Germinal center (tissue), 1 donor: Measurements from ENCODE around the gene PRRT4.
A peak's percentile ranks its signal among the peaks of the same experiment; 100 is the strongest.

Experiments
- DNase-seq: peaks from one replicate; pipeline ENCODE4 v3.0.0; 2012; ENCODE audit warnings: mixed read lengths, low spot score

The PRRT4 gene

DNA sequence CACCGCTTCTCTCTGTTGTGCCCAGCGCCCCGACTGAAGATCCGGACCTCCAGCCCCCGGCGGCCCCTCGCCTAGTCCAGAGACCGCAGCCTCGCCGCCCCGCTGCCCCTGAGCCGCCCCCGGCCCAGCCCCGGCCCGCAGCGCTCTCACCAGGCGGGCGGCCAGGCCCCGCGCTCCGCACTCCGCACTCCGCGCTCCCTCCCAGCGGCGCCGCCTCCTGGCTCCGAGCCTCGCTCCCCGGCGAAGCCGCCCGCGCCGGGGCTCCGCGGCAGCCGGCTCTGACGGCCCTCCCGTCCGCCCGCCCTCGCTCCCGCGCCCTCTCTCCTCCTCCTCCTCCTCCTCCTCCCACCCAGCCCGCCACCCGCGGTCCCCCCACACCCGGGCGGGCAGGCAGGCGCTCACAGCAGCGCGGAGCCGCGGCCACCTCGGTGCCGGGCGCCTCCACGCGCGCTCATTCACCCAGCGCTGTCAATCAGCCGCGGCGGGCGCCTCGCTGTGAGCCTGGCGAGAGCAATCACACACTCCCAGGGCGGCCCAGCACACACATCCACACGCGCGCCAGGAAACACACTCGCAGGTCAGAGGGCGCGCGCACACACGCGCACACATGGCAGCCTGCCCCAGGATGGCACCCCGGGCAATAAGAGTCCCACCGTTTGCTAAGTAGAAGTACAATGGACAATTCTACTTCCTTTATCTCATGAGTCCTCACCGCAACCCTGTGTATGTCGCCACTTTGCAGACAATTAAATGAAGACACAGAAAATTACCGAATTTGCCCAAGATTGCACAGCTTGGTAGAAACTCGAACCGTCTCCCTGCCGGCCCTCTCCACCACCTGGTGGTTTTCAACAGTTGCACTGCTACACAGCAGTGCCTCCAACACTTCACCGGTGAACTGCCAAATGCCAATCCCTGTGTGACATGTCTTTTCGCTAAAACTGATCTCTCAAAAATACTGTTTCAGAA, at the start of gene PRRT4:
PRRT4 (minus strand) TSS at position 280 of the 969 bp plus-strand sequence.
- peak; percentile 68 for DNase-seq

DNA sequence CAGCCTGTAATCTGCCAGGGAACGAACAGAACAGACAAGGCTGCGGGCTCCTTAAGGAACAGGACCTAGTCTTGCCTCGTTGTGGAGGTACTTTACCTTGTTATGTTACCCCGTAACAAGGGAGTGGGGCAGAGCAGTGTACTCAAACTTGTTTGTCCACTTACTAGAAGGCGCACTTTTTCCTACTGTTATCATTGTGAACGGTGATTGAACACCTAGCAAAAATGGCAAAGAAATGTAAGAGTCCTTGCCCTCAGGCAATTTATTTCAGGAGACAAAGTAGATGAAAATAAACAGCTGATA, 48.9 kb upstream of the PRRT4 start:
- no peak for DNase-seq

DNA sequence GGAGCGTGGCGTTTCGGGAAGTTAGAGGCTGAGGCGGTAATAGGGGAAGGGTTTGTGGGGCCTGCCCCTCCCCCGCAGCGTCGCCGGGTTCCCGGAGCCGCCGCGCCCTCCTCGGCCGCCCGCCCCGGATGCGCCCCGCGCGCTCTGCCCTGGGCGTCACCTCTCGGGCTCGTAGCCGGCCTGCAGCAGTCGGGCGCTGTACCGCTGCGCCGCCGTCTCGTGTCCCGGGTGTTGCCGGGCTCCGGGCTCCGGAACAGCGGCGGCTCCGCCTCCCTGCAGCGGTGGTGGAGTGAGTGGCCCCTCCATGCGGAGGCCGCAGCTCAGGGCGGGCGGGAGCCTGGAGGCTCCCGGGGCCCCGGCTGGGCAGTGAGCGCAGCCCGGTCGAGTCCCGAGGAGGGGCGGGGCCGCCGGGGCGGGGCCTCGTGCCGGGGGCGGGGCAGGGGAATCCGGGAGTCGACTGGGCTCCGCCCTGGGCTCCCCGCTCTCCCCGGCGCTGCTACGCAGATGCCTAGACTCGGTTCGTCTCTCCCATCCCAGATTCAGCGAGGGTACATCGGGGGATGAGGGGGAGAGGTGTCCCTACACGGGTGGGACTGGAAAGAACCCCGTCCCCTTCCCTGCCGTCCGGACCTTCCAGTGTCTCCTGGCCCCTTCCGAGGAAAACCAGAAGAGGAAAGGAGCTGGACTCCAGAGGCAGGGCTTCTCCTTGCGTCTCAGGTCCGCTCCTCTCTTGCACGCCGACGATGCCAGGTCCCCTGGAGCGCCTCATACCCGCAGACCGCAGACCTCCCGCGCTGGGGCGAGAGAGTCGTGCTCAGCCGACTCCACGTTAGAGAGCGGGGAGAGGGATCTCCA, 48.3 kb upstream of the PRRT4 start, which contains the start of gene IMPDH1:
IMPDH1 (minus strand) TSS at position 387 of the 855 bp plus-strand sequence; CDS start at position 306, 81 bp downstream.
- DNase-seq: peak; percentile 93

DNA sequence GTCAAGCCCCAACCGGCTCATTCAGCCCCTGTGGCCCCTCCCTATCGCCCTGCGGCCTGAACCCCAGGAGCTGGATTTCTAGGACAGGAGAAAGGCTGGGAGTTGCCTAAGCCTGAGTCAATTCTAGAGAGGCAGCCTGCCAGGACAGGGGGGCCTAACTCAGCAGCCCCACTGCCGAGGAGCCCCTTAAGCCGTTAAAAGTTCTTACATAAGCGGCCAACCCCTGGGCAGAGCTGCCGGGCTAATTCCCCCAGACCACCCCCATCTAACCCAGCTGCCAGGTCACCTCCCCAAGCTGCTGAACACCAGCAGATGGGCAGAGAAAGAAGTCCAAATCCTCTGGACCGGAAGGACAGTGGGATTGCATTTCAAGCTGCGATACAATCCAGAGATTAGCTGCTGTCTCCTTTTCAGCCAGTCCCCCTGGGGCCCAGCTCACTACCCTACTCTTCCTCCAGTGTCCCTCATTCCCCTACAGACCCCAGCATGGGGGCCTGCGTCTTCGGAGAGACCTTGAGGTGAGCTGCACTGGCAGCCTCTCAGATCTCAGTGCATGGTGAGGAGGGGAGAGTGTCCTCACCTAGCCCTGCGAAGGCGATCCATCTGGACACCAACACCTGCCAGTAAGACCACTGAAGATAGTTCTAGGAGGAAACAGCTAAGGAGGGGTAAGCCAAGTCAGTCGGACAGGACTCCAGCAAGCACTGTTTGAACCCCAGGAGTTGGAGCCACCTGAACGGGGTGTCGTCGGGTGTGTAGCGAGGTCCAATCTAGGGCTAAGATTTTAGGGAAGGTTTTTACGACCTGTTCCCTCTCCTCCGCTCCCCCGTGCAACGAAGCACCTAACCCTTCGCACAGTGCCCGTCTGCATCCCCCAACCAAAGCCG, 47.5 kb upstream of the PRRT4 start:
- DNase-seq: no peak

DNA sequence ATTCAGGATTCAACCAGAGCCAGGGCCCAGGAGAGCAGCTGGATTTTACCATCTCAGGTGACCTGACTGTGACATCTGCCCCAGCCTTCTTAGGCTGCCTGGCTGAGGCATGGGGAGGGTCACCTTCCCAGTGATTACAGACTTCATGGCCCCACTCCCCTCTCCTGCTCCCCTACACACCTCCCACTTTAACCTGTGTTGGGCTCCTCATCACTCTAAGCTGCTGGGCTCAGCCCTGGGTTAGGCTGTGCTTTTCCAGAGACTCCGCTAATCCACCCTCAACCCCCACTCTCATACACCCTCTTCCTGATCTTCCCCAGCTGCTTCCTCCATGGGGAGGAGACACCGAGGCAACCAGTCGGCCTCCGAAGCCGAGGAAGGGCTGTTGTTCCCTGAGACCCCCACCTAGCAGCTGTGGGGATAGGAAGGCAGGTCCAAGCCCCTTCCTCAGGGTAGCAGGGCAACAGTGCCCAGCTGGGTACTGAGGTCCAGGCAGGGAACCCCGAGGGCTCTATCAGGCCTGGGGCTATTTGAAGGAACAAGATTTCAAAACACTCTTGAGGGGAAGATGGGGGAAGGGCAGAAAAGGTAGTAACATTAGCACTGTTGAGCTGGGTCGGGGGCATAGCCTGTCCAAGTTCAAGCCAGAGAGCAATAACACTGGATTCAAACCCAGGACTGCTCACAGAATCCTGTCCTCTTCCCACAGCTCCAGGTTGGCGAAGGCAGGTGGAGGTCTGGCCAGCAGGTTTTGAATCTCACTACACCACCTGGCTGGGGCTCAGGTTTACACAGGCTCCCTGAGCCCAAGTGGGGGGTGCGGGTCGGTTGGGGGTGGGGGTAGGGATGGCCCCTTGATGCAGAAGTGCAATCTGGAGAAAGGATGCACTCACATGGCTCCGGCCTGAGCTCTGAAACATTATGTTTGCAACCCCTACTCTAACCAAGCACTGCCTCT, 46.5 kb upstream of the PRRT4 start:
- DNase-seq: no peak

DNA sequence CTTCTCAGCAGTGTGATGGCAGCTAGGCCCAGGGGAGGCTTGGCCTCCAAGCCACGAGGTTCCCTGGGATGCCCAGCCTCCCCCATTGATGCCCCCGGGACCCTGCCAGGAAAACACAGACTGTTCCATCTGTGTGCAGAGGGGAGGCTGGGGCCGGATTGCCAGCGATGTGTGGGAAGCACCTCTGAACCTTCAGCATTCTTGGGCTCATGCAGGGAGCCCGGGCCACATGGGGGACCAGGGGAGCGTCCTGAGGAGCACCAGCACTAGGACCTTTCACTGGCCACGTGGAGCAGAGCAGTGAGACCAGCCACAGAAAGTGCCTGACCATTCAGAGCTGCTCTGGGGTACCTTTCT, 45.7 kb upstream of the PRRT4 start:
- no peak for DNase-seq

DNA sequence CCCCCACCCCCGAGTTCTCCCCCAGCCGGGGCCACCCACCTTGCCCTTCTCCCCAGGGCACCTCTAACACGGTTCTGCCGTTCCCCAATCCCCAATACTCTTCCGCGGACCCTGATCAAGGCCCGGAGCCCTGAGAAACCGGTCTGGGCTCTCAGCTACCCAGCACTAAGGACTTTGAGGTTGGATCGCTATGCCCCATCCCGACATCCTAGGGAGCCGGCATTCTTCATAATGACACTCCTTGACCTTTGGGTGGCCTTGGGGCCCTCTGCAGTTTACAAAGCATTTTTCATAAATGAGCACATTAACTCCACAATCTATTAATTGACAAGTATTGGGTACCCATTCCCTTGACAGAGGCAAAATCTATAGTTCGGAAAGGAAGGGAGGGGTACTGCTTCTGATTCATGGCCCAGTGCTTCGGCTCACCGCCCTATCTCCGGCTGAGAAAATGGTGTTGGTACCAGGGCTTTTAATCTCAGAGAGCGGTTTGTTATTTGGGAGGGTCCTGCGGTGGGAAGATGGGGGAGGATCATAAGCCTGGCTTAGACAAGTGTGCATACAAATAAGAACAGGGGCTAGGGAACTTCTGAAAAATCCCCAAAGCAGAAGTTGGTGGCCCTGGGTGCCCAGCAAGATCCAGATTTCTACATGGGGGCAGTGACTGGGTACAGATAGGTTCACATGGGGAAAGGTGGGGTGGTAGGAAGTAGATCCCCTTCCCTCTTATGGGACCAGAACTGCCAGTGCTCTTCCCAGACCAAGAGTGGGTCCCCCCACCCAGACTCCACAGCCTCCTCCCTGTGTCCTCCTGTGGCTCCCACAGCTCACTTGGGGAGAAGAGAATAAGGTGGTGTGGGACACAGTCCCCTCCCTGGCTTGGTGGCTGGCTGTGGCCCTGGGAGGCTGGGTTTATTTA, 45.1 kb upstream of the PRRT4 start:
- DNase-seq: no peak

DNA sequence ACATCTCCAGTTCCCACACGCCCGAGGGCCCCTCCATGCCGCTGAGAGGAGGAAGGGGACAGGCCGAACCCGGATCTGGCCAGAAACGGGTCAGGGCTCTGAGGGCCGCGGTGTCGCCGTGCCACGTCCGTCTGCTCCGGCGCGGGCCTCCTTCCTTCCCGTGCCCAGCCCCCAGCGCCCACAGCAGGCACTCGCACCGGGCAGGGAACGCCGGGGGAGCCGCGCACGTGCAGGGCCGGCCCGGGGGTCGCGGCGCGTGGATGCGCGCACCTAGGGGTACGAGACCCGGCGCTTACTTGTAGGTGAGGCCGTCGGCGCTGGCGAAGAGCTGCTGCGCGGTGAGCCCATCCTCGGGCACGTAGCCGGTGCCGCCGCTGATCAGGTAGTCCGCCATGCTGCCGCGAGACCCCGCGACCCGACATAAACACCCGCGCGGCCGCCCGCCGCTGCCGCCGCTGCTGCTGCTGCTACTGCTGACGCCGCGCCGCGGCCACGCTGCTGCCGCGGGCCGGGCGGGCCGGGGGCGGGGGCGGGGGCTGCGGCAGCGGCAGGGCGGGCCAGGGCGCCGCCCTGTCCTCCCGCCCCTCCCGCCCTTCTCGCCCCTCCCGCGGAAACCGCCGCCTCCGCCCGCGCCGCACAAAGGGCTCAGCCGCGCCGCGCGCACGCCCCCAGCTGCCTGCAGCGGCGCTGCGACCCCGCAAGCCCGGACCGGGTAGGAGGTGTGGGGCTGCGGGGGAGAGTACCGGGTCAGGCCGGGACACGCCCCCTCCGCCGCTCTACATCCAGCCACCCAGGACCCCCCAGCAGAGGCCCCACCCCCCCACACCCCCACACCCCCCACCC, 44.2 kb upstream of the PRRT4 start:
- peak; percentile 82 for DNase-seq

DNA sequence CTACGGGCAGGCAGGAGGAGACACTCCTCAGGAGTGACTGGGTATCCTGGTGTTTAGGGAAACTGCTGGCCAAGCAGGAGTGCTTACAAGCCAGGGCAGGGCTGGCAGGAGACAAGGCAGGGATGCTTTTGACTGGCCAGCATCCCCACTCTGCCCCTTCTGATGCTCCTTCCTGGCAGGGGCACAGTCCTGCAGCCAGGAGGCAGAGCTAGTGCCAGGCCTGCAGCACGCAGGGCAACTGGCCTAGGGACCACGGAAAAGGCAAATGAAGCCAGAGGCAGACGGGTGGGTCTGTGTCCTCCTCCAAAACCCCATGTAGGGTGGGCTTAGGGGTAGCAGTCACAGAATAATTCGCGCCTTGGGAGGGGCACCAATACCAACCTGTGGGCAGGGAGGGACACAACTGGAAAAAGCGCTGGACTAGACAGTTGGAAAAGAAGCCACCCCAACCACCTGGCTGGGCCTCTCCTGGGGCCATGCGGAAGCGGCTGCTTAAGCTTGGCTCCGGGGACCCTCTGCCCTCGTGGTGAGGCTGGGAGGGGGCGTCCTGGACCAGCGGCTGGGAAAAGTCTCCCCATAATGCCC, 43.5 kb upstream of the PRRT4 start:
- no peak for DNase-seq

DNA sequence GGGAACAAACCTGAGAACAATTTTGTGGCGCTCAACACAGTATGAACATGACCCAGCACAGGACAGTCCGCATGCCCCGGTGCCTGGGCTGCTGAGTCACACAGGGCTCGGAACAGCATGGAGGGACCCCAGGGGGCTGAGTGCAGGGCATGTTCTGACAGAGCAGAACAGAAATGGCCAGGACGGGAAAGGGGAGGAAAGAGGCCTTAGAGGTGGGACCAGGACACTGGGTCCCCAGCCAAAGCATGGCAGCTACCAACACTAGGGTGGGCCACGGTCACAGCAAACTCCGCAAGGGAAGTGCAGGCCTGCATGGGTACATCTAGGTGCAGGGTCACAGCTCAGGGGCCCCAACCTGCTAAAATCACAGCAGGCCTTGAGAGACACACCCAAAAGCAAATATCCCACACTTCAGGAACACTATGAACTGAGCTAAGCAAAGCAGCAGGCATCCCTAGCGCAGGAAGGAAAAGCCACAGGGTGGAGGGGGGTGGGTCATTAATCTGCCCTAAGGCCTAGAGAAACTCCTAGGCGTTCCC, 42.7 kb upstream of the PRRT4 start:
- no peak for DNase-seq

DNA sequence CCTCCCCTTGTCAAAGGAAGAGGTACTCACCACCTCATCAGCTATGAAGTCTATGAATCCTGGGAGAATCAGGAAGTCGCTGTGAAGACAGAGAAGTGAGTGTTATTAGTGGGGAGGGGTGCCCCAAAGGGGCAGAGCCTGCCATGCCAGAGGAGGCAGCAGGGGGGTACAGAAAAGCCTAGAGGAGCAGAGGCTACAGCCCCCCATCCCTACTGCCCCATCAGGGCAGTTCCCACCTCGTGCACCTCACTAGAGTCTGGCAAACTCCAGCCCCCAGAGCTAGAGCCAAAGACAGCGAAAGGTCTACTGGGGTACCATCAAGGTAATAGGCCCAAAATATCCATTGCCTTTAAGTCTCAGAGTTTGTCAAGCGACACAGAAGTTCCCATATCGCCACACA, 42.2 kb upstream of the PRRT4 start:
- no peak for DNase-seq

DNA sequence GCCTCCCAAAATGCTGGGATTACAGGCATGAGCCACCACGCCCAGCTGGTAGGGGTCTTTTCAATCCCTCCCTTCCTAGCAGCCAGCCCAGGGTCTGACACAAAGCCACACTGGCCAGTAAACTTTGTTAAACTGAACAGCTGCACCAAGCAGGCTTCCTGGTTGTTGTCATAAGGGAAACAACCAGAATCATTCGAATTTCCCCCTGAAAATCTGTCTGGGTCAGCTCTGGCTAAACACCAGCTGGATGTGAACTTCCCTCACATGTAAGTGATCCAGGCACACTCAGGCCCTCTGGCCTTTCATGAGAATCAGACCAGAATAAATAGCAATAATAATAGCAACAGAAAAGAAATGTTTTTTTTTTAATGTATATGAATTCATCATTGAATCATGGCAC, 40.9 kb upstream of the PRRT4 start:
- DNase-seq: no peak

DNA sequence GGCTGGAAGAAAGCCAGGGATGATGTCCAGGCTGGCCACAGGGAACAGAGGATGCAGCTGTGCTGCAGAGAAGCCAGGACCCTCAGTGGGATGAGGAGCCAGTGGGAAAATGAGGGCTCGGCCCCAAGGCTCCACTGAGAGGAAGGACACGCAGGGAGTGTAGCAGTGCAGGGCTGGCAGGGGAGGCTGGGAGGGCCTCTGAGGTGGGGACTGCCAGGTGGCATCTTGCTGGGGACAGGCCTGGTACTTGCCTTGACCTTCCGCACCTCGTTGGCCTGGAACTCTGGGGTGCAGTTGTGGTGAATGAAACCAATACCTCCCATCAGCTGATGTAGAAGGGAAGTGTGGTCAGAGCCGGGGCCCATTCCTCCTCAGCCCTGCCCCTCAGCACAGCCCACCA, 39.1 kb upstream of the PRRT4 start:
- DNase-seq: no peak

DNA sequence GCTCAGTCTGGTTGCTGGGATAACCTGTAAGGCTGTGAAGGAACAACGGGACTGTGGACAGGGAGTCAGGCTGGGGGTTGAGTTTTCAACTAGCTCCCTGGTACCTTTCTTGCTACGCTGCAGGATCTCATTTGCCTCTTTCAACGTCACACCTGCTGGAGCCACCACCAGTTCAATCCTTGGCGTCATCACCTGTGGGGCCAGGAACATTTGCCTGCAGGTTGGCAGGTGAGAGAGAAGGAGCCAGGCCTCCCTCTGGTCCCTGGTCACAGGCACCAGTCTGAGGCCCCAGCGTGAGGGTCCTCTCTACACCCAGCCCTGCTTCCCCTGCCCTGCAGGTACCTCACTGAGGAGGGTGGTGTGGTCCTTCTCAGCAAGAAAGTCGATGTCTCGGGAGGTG, 38.5 kb upstream of the PRRT4 start:
- DNase-seq: no peak

DNA sequence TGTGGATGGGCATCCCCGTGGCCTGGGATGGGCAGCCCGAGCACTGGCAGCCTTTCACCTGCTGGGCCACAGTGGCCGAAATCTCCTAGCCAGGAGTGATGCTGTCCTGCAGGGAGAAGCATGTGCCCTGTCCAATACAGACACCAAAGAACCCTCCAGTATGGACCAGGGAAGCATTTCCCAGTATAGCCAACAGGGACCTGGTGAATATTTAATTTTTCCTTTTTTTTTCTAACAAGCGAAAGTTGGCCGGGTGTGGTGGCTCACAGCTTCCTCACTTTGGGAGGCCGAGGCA, 37.3 kb upstream of the PRRT4 start:
- DNase-seq: no peak

DNA sequence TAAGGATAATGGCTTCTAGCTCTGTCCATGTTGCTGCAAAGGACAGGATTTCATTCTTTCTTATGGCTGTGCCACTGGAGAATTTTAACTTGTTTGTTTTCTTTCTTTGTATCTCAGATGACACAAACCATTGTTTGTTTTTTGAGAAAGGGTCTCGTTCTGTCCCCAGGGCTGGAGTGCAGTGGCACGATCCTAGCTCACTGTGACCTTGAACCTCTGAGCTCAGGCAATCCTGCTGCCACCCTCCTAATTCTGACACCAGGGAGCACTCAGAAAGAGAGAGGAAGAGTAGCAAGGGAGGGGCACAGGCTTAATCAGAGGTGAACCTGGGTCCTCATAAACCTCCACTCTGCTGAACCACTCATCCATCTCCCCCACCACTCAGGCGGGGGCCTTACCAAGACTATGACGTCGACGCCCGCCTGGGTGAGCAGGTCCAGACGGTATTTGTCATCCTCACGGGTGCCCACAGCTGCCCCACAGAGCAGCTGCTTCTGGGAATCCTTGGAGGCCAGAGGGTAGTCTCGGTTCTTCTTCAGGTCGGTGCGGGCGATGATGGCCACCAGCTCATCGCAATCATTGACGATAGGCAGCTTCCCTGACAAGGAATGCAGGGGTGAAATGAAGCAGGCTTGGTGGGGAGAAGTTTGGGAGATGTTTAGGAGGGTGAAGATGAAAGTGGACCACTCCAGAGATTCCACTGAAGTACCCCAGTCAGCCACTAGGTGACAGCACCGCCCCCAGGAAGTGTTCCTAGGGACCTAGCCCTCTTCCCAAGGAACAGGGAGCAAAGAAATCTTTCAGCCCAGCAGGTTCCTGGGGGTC, 36.7 kb upstream of the PRRT4 start:
- peak; percentile 49 for DNase-seq

DNA sequence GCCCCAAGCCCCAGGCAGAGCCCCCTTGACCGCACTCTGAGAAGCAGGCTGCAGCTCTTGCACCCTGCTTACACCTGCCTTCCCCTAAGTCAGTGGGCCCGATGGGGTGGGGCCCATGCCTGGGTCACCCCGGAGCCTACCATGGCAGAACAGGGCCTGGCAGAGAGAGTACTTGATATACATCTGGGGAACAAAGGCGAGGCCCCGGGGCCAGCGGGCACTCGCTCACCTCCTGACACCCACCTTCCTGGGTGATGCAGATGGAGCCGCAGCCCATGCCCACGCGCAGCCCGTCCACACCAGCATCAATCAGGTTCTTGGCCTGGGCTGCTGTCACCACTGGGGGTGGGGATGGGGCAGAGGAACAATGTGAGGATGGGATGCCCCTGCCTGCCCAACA, 34.9 kb upstream of the PRRT4 start:
- DNase-seq: no peak

DNA sequence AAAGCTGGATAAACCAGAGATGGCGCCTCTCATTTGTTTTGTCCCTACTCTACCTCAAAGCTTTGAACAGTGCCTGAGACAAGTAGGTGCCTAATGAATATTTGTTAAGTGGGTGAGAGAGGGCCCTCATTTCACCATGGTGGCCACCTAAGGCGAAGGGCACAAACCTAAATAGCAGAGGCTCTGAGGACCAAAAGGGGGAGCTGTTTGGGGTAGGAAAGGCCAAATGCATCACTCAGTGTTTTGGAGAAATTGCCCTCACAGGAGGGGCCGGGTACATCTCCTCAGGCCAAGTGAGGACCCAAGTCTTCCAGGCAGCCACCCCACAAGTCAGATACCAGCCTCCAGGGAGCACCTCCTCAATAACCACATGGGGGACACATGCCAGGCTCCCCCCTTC, 34.3 kb upstream of the PRRT4 start:
- no peak for DNase-seq
